Fibroblast of mammary gland (primary cell): ENCODE data around the gene RGMB.

Experiments used
- DNase-seq: peaks from one replicate; pipeline ENCODE4 v3.0.0-alpha.2; 2010; ENCODE audit warnings: low read depth
- H3K4me3 ChIP-seq: 2 replicates; pipeline ENCODE4 v1.5.1; 2011; ENCODE audit warnings: low read depth, mild to moderate bottlenecking, low read length, moderate library complexity; ENCODE audit not compliant: control insufficient read depth
- TF ChIP-seq, protein P1 (sequence below): conservative IDR thresholded peaks from 2 replicates; pipeline ENCODE4 v1.5.1; 2011; ENCODE audit warnings: low read depth, low read length, inconsistent platforms; ENCODE audit not compliant: control insufficient read depth, insufficient read depth

The RGMB gene

DNA sequence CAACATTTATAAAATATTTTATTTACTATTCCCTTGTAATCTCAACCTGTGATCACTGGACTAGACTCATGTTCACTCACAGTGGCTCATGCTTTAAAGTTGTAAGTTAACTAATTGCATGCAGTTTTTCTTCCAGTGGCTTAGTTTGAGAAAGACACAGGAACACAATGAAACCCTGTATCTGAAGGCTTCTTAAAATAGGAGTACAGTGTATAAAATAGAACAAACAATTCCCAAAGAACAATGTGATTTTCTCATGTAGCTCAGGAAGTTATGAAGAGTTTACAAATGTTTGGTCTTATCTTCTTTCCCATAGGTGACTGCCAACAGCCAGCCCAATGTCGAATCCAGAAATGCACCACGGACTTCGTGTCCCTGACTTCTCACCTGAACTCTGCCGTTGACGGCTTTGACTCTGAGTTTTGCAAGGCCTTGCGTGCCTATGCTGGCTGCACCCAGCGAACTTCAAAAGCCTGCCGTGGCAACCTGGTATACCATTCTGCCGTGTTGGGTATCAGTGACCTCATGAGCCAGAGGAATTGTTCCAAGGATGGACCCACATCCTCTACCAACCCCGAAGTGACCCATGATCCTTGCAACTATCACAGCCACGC, 5.9 kb downstream of the RGMB start:
- TF ChIP-seq, protein P1, sequence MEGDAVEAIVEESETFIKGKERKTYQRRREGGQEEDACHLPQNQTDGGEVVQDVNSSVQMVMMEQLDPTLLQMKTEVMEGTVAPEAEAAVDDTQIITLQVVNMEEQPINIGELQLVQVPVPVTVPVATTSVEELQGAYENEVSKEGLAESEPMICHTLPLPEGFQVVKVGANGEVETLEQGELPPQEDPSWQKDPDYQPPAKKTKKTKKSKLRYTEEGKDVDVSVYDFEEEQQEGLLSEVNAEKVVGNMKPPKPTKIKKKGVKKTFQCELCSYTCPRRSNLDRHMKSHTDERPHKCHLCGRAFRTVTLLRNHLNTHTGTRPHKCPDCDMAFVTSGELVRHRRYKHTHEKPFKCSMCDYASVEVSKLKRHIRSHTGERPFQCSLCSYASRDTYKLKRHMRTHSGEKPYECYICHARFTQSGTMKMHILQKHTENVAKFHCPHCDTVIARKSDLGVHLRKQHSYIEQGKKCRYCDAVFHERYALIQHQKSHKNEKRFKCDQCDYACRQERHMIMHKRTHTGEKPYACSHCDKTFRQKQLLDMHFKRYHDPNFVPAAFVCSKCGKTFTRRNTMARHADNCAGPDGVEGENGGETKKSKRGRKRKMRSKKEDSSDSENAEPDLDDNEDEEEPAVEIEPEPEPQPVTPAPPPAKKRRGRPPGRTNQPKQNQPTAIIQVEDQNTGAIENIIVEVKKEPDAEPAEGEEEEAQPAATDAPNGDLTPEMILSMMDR: no peak
- DNase-seq: no peak
- no peak overlapping the region for H3K4me3 ChIP-seq

DNA sequence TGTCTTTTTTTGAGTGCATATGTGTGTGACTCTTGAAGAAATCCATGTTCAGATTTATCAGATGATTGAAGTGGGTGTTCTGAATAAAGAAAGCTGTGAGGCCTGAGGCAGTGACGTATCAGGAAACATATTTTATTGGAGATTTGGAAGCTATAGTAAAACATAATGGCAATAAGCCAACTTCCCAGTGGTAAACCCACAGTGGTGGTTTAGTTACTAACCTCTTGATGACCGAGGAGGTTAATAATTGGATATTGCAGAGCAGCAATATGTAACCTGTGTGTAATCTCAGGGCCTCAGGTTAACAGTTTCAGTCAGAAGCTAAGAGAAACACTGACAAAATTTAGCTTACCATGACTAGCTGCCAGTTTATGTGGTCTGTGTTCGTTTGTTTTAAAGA, 6.9 kb downstream of the RGMB start:
- TF ChIP-seq, protein P1: no peak
- DNase-seq: peak; percentile 50
- H3K4me3 ChIP-seq: no peak overlapping the region

GRCh38 chr5:98781520-98781919, 8.1 kb downstream of the RGMB start:
- no peak overlapping the region for H3K4me3 ChIP-seq
- TF ChIP-seq, protein P1: no peak
- no peak for DNase-seq

DNA sequence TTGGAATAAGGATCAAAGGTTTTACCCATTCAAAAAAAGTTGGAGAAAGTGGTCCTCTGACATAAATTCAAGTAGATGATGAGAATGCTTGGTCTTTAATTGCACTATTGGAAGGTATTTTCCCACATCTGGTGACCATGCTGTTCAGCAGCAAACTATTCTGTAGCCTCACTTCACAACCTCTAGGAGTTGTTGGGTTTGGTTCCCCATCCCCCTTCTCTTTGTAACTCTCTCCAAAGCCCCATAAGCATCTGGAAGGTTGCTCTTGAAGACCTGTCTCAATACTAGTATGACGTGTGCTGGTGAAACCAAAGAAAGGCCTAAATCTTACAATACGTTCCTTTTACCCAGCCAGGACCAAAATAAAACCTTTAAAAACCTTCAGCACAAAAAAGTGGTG, 8.5 kb downstream of the RGMB start:
- DNase-seq: peak; percentile 48
- TF ChIP-seq, protein P1: no peak
- H3K4me3 ChIP-seq: no peak overlapping the region

DNA sequence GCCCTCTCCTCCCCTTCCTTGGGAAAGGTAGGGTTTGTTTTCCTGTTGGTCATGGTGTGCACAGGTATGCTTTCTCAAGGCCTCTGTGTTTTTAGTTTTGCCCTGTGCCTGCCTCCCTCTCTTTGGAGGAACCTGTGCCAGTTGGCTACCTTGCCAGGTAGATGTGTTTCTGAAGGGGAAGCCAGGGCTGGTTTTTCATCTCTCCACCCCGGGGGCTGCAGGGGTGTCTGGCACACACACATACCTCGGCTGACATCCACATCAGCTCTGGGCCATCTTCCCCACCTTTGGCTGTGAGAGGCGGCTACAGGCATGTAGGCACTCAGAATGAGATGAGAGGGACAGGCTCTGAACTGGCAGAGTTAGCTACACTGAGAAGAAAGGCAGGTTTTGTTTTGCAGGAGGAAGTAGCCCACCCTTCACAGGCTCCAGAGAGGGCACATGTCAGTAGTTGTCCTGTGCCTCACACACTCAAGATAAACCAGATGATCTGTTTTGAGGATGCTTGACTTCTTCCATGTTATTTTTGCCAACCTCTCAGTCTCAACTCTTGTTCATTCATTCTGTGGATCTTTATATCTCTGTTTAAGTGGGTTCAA, 9.7 kb downstream of the RGMB start:
- TF ChIP-seq, protein P1: no peak
- no peak for DNase-seq
- no peak overlapping the region for H3K4me3 ChIP-seq

- no peak for DNase-seq
- TF ChIP-seq, protein P1: no peak
- no peak overlapping the region for H3K4me3 ChIP-seq
Observed at GRCh38 chr5:98784411-98784810, 10.9 kb downstream of the RGMB start.
